K562 (cell line): Measurements from ENCODE around the gene KLK8. TPM values are rescaled to one million over a fixed set of nuclear protein-coding genes. Genes with fewer than 3 reads are reported as not detected.

Experiments used
- ATAC-seq: fragments of 200-7000 bp; cut with Tn5 transposase; 3 replicates; pipeline ENCODE4 v1.9.1; 2020; ENCODE audit warnings: moderate library complexity
- BruUV-seq: library from RNA; stranded (reverse); fragments of 400-500 nt; replicated peaks from 2 replicates; lab custom pipeline; 2021; lab: Mats Ljungman, UMichigan
- CTCF ChIA-PET: fragments of 300-600 bp; formaldehyde crosslinking; extraction: SDS; loops from one replicate; lab custom pipeline; 2021; ENCODE audit warnings: low intra/inter-chr PET ratio; lab: Yijun Ruan, JAX
- POLR2A ChIA-PET: fragments of 300-600, 350-650 bp; sonication (Branson Sonifier 250); formaldehyde crosslinking; extraction: SDS; loops from one replicate; lab custom pipeline; 2021; ENCODE audit warnings: antibody characterized with exemption, inconsistent platforms; lab: Yijun Ruan, JAX
- DNase-seq, 4 experiments: peaks; one replicate each; pipeline versions ENCODE4 v3.0.0 to v3.0.0-alpha.2; 2011 to 2018; ENCODE audit warnings: low spot score in 3 of 4, mixed read lengths in 3 of 4; ENCODE audit errors: extremely low read depth in 1 of 4
- FAIRE-seq: peaks from 2 replicates; lab custom pipeline; 2011; peaks lifted over from hg19 to GRCh38; lab: Jason Lieb, UNC
- H2AFZ ChIP-seq: 2 replicates; pipeline ENCODE4 v1.6.0; 2011; ENCODE audit warnings: low read depth, low read length, control low read depth, inconsistent platforms
- H3K27ac ChIP-seq: fragments of 200-600 bp; 3 replicates; pipeline ENCODE4 v1.8.0; 2011; ENCODE audit warnings: low read depth, mild to moderate bottlenecking, control low read depth, inconsistent platforms, low read length, moderate library complexity, mixed read lengths; ENCODE audit errors: extremely low read depth
- H3K27me3 ChIP-seq, 2 experiments: fragments of 300-600 bp in 1 of 2; 2 replicates in 1 of 2; 3 replicates in 1 of 2; pipeline versions ENCODE4 v1.6.0 to v1.8.0; 2011; ENCODE audit warnings: inconsistent platforms in 2 of 2, low read length in 2 of 2, mild to moderate bottlenecking in 1 of 2, mixed read lengths in 1 of 2, moderate library complexity in 1 of 2; ENCODE audit not compliant: control insufficient read depth in 2 of 2, insufficient read depth in 2 of 2
- H3K36me3 ChIP-seq: fragments of 300-600 bp; 3 replicates; pipeline ENCODE4 v1.8.0; 2011; ENCODE audit warnings: mild to moderate bottlenecking, low read length, inconsistent platforms; ENCODE audit not compliant: control insufficient read depth, insufficient read depth
- H3K4me1 ChIP-seq, 2 experiments: fragments of 200-600 bp in 1 of 2; replicated peaks in 1 of 2; 2 replicates in 1 of 2; 3 replicates in 1 of 2; pipeline versions ENCODE4 v1.5.1 to v1.8.0; 2011; ENCODE audit warnings: inconsistent platforms in 2 of 2, low read length in 2 of 2, mild to moderate bottlenecking in 1 of 2, mixed read lengths in 1 of 2, moderate library complexity in 1 of 2; ENCODE audit not compliant: control insufficient read depth in 2 of 2, insufficient read depth in 2 of 2
- H3K4me2 ChIP-seq: 2 replicates; pipeline ENCODE4 v1.6.1; 2011; ENCODE audit warnings: low read length, control low read depth, inconsistent platforms, mixed read lengths; ENCODE audit not compliant: insufficient read depth
- H3K4me3 ChIP-seq: fragments of 200-600 bp; sonication (generic), shearing (Covaris generic); 2 replicates; pipeline ENCODE4 v1.5.1; 2016; ENCODE audit warnings: control low read depth, inconsistent platforms
- H3K79me2 ChIP-seq: fragments of 200-600 bp; 3 replicates; pipeline ENCODE4 v1.8.0; 2011; ENCODE audit warnings: low read length, inconsistent platforms; ENCODE audit not compliant: control insufficient read depth, insufficient read depth
- H3K9ac ChIP-seq, 2 experiments: 2 replicates each; pipeline versions ENCODE4 v1.6.0 to v1.6.1; 2011; ENCODE audit warnings: low read depth in 2 of 2, low read length in 2 of 2, control low read depth in 1 of 2, inconsistent platforms in 1 of 2, mild to moderate bottlenecking in 1 of 2, mixed read lengths in 1 of 2; ENCODE audit not compliant: insufficient read depth in 1 of 2
- H3K9me1 ChIP-seq: one replicate; pipeline ENCODE4 v1.6.0; 2011; ENCODE audit warnings: inconsistent platforms, mild to moderate bottlenecking, low read length, moderate library complexity; ENCODE audit not compliant: control insufficient read depth, insufficient read depth
- H3K9me3 ChIP-seq: replicated peaks from 2 replicates; pipeline ENCODE4 v1.5.1; 2011; ENCODE audit warnings: low read depth, low read length, inconsistent platforms; ENCODE audit not compliant: control insufficient read depth, insufficient read depth
- H4K20me1 ChIP-seq: replicated peaks from 2 replicates; pipeline ENCODE4 v1.6.1; 2011; ENCODE audit warnings: low read length, inconsistent platforms, mixed read lengths; ENCODE audit not compliant: control insufficient read depth, insufficient read depth
- ARHGAP35 ChIP-seq: fragments of 450-650 bp; IDR thresholded peaks from 2 replicates; pipeline ENCODE4 v1.6.1; 2018; ENCODE audit not compliant: partially characterized antibody
- CREBBP ChIP-seq: IDR thresholded peaks from one replicate; pipeline ENCODE4 v1.6.1; 2012; ENCODE audit warnings: low read depth, mild to moderate bottlenecking, control low read depth, inconsistent platforms, low read length
- HDGF ChIP-seq: fragments of 450-650 bp; IDR thresholded peaks from 2 replicates; pipeline ENCODE4 v1.6.1; 2016
- KDM2B ChIP-seq: fragments of 250-450 bp; sonication (Bioruptor Pico); IDR thresholded peaks from 2 replicates; pipeline ENCODE4 v1.8.0; 2021; ENCODE audit warnings: mild to moderate bottlenecking, moderate library complexity
- PHF21A ChIP-seq: fragments of 450-650 bp; IDR thresholded peaks from 2 replicates; pipeline ENCODE4 v1.6.1; 2017; ENCODE audit warnings: low read depth, borderline replicate concordance
- POLR3G ChIP-seq: IDR thresholded peaks from 2 replicates; pipeline ENCODE4 v1.6.1; 2011; ENCODE audit not compliant: insufficient read length, insufficient replicate concordance; ENCODE audit errors: extremely low read depth
- TCF7L2 ChIP-seq: fragments of 150-350 bp; IDR thresholded peaks from 2 replicates; pipeline ENCODE4 v1.6.1; 2016; ENCODE audit warnings: low read depth, mild to moderate bottlenecking, low read length, moderate library complexity
- WGBS: fragments of 100-300 bp; shearing (Covaris generic); methylation state at CpG from one replicate; pipeline ENCODE4 v1.1.6; 2016; ENCODE audit warnings: low coverage, mixed read lengths; ENCODE audit not compliant: insufficient coverage; ENCODE audit errors: missing lambda C conversion rate; 5-methylcytosine and 5-hydroxymethylcytosine counted together
- in situ Hi-C: fragments of 300-500 bp; cut with MboI; formaldehyde crosslinking; loops from 4 replicates; pipeline ENCODE4 v1.15.0; 2018; ENCODE audit warnings: inconsistent platforms, mixed read lengths
- intact Hi-C: fragments of 100-400 bp; cut with micrococcal nuclease; formaldehyde crosslinking; loops from 2 replicates; pipeline ENCODE4 v1.14.2; 2022
- polyA plus RNA-seq, 8 experiments: library from polyadenylated mRNA; depleted of rRNA in 4 of 8; stranded (reverse) in 5 of 8; unstranded in 3 of 8; fragments of >200 nt; fragmentation: Nextera tagmentation in 2 of 8; fragmentation: Illumina TruSeq in 1 of 8; extraction: Ambion mirVana in 2 of 8; extraction: Trizol in 1 of 8; gene quantifications; 2 replicates each; pipeline versions ENCODE4 v1.2.1 to v1.2.3, GENCODE V29; 2011 to 2014; ENCODE audit warnings: inconsistent platforms in 1 of 8, missing spikeins in 1 of 8
- total RNA-seq, 7 experiments: library from RNA; depleted of rRNA in 6 of 7; stranded (reverse); fragments of >200 nt in 6 of 7; fragmentation: Illumina TruSeq in 2 of 7; extraction: Trizol in 2 of 7; gene quantifications; 2 replicates each; pipeline versions ENCODE4 v1.2.1 to v1.2.3, GENCODE V29; 2011 to 2021; ENCODE audit warnings: low replicate concordance in 1 of 7
- TF ChIP-seq, protein P1 (sequence below): fragments of 450-650 bp; IDR thresholded peaks from 2 replicates; pipeline ENCODE4 v1.7.0; 2016; ENCODE audit warnings: borderline replicate concordance
- TF ChIP-seq, protein P2 (sequence below): fragments of 450-650 bp; IDR thresholded peaks from 2 replicates; pipeline ENCODE4 v1.6.1; 2016

The KLK8 gene
- total and polyA plus RNA-seq, 9 of the 15 experiments (the other 6 are each of a cell fraction or from before 2014, with no cell fraction given), result 0.37 to 1.7 (median 0.76) TPM

DNA sequence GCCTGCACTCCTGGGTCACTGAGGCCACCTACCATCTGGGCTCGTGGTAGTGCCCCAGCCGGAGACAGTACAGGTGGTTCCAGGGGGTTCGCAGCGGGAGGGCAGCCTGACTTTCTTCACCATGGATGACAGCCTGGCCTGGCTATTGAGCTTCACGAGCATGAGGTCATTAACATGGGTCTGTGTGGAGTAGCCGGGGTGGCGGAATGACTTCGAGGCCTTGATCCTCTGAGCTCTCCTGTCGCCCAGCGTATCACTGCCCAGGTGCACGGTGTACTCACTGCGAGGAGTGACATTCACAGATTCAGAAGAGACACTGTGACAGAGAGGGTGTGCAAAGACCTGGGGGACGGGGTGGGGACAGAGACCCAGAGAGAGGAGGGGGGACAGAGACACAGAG lies 21.2 kb downstream of the KLK8 start:
- DNase-seq (no peak), FAIRE-seq (no peak), ATAC-seq (no peak)
- BruUV-seq, result no TSS peak
- ChIA-PET CTCF (no interaction called here), POLR2A (no interaction called here)
- no peaks in the 10 kb centered on the region for H3K36me3 ChIP-seq
- intact Hi-C loops, result no loop called here
- H3K9ac ChIP-seq, result no peak overlapping the region
- no peak overlapping the region for H3K27ac ChIP-seq
- no peak overlapping the region for H2AFZ ChIP-seq
- no peaks in the 10 kb centered on the region for H3K79me2 ChIP-seq
- H3K4me2 ChIP-seq, result no peak overlapping the region
- no peaks in the 10 kb centered on the region for H4K20me1 ChIP-seq
- peaks cover 6 to 22% of the 10 kb centered on the region in 2 experiments; a peak in 3 of 5 replicates for H3K27me3 ChIP-seq
- WGBS, result 0% methylated on average over 13 of the region's 13 CpGs
- peaks cover 0 to 3% of the 10 kb centered on the region in 2 experiments; a peak in 1 of 5 replicates for H3K4me1 ChIP-seq
- H3K9me3 ChIP-seq, result no peaks in the 10 kb centered on the region
- H3K9me1 ChIP-seq, result no peaks in the 10 kb centered on the region
- in situ Hi-C loops, result no loop called here
- no peak overlapping the region for H3K4me3 ChIP-seq
- no peak for TF ChIP-seq TCF7L2
- TF ChIP-seq, protein P1, sequence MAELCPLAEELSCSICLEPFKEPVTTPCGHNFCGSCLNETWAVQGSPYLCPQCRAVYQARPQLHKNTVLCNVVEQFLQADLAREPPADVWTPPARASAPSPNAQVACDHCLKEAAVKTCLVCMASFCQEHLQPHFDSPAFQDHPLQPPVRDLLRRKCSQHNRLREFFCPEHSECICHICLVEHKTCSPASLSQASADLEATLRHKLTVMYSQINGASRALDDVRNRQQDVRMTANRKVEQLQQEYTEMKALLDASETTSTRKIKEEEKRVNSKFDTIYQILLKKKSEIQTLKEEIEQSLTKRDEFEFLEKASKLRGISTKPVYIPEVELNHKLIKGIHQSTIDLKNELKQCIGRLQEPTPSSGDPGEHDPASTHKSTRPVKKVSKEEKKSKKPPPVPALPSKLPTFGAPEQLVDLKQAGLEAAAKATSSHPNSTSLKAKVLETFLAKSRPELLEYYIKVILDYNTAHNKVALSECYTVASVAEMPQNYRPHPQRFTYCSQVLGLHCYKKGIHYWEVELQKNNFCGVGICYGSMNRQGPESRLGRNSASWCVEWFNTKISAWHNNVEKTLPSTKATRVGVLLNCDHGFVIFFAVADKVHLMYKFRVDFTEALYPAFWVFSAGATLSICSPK, result no peak
- TF ChIP-seq KDM2B (CRISPR knock-in tag), result no peak
- no peak for TF ChIP-seq ARHGAP35

DNA sequence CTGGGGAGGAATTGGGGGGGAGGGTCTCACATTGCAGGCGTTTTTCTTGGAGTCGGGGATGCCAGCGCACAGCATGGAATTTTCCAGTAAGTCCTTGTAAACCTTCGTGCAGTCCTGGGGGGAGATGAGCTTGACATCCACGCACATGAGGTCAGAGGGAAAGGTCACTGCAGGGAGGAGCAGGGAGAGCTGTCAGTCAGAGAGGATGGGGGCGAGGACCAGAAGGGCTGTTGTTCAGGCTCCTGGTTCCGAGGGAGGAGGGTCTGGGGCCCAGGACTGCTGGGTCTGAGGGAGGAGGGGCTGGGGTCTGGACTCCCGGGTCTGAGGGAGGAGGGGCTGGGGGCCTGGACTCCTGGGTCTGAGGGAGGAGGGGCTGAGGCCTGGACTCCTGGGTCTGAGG lies 21.6 kb downstream of the KLK8 start:
- H3K4me1 ChIP-seq, result peaks cover 0 to 3% of the 10 kb centered on the region in 2 experiments; a peak in 1 of 5 replicates
- H3K9ac ChIP-seq, result no peak overlapping the region
- no peaks in the 10 kb centered on the region for H3K9me3 ChIP-seq
- ChIA-PET CTCF (no interaction called here), POLR2A (no interaction called here)
- intact Hi-C loops, result no loop called here
- no peak overlapping the region for H2AFZ ChIP-seq
- no peaks in the 10 kb centered on the region for H3K36me3 ChIP-seq
- no peaks in the 10 kb centered on the region for H3K9me1 ChIP-seq
- DNase-seq (no peak), ATAC-seq (no peak), FAIRE-seq (no peak)
- H3K27ac ChIP-seq, result no peak overlapping the region
- H3K4me2 ChIP-seq, result no peak overlapping the region
- WGBS, result 3% methylated on average over 7 of the region's 8 CpGs
- in situ Hi-C loops, result no loop called here
- H3K79me2 ChIP-seq, result no peaks in the 10 kb centered on the region
- no peaks in the 10 kb centered on the region for H4K20me1 ChIP-seq
- H3K27me3 ChIP-seq, result peaks cover 5 to 19% of the 10 kb centered on the region in 2 experiments; a peak in 3 of 5 replicates
- TF ChIP-seq POLR3G (no peak), HDGF (no peak), CREBBP (no peak), PHF21A (no peak)
- TF ChIP-seq, protein P2, sequence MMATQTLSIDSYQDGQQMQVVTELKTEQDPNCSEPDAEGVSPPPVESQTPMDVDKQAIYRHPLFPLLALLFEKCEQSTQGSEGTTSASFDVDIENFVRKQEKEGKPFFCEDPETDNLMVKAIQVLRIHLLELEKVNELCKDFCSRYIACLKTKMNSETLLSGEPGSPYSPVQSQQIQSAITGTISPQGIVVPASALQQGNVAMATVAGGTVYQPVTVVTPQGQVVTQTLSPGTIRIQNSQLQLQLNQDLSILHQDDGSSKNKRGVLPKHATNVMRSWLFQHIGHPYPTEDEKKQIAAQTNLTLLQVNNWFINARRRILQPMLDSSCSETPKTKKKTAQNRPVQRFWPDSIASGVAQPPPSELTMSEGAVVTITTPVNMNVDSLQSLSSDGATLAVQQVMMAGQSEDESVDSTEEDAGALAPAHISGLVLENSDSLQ, result peak; percentile 60
- no TSS peak for BruUV-seq
- no peak overlapping the region for H3K4me3 ChIP-seq
